ENCODE measurements around the gene USH1C.

- TF ChIP-seq POLR2AphosphoS5 (IDR thresholded peaks at IDR 0.05) (no peak), CTCF (IDR thresholded peaks at IDR 0.05) (no peak), EP300 (IDR thresholded peaks at IDR 0.05) (no peak), POLR2A (IDR thresholded peaks at IDR 0.05) (no peak)
Measured at GRCh38 chr11:17519061-17519885, 24.9 kb downstream of the USH1C start.

Measured in gastroesophageal sphincter (tissue), 3 donors.